ENCODE data around the gene PDE1A.

PDE1A gene

DNA sequence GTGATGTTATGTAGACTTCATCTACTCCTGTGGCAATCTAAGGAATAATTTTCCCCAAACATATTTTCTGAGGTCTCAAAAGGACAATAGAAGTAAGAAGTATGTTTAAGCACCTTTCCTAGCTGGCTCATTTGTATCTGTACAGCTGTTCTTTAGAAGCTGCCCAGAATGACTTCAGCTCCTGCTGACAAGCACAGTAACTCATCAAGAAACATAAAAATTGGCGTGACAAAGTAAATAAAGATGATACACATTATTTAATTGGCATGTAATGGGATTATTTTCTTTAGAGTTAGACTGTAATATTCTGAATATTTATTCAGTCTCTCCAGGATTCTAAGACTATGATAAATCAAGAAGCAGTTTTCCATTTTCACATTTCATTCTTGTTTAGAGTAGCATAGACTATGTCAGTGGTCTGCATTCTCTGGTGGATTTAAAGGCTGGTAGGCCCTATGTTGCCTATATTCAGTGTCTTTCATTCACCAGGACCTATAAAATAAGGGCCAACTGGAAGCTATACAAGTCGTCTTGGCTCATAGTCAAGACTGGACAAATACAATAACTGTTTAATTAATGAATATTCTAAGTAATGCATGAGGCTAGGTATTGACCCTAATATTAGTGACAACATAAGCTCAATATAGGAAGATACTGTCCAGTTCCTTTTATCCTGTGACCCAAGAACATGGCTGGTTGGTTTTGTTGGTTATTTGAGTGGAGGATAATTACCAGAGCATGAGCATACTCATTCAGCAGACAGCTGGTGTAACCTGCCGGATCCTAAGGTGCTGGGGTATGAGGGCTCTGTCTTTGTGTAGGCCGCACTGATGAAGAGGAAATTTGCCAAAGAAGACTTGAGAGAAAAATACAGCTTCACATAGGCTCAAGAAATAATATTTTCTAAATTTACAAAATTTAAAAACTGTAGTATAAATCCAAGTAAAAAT lies 107.0 kb downstream of the PDE1A start:
- Histone ChIP-seq H3K4me3 (ENCODE audit: low read depth, low read length) (no peak overlapping the region), H3K36me3 (ENCODE audit: control insufficient read depth, insufficient read depth, low read length) (no peaks in the 10 kb centered on the region), H3K27me3 (ENCODE audit: control insufficient read depth, insufficient read depth, low read length) (no peaks in the 10 kb centered on the region), H3K27ac (ENCODE audit: low read depth, low read length) (no peak overlapping the region), H3K9ac (ENCODE audit: low read length) (no peak overlapping the region), H3K9me3 (ENCODE audit: control insufficient read depth, insufficient read depth, low read depth, low read length) (no peaks in the 10 kb centered on the region), H3K4me1 (ENCODE audit: control insufficient read depth, insufficient read depth, low read length) (no peaks in the 10 kb centered on the region)

DNA sequence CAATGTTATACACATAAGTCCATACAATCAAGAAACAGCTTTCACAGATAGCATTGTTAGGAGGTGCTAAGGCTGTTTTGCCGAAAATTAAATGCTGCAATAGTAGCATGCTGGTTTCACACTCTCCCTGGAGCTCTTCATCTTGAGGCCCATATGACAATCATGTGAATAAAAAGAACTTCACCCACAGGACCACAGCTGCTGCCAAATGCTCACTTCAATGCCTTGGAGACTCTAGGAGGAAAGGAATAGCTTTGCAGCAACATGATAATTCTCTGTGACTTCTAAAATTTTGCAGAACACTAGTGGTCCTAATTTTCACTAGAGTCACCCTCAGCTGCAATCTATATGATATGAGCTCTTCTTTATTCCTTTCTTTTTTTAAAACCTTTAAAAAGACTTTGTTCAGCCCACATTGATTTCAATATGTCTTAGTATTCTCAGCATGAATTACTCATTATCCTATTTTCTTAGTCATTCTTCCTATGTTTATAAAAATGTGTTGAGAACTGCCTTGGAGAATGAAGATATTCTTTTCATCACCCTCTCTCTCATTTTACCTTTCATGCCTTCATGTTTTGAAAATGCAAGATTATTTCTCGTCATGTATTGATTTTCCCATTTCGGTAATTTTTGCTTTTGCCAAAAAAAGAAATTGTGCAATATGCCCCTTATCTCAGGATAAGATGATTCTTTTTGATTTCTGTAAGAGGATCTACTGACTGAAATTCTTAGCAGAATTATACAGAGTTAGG lies 108.2 kb downstream of the PDE1A start:
- Histone ChIP-seq H3K4me3 (ENCODE audit: low read depth, low read length) (no peak overlapping the region), H3K9me3 (ENCODE audit: control insufficient read depth, insufficient read depth, low read depth, low read length) (no peaks in the 10 kb centered on the region), H3K9ac (ENCODE audit: low read length) (no peak overlapping the region), H3K27me3 (ENCODE audit: control insufficient read depth, insufficient read depth, low read length) (no peaks in the 10 kb centered on the region), H3K4me1 (ENCODE audit: control insufficient read depth, insufficient read depth, low read length) (no peaks in the 10 kb centered on the region), H3K27ac (ENCODE audit: low read depth, low read length) (no peak overlapping the region), H3K36me3 (ENCODE audit: control insufficient read depth, insufficient read depth, low read length) (no peaks in the 10 kb centered on the region)

GRCh38 chr2:182316950-182317349 lies 109.9 kb downstream of the PDE1A start:
- Histone ChIP-seq H3K9me3 (ENCODE audit: control insufficient read depth, insufficient read depth, low read depth, low read length) (no peaks in the 10 kb centered on the region), H3K27ac (ENCODE audit: low read depth, low read length) (no peak overlapping the region), H3K9ac (ENCODE audit: low read length) (no peak overlapping the region), H3K4me1 (ENCODE audit: control insufficient read depth, insufficient read depth, low read length) (no peaks in the 10 kb centered on the region), H3K27me3 (ENCODE audit: control insufficient read depth, insufficient read depth, low read length) (no peaks in the 10 kb centered on the region), H3K4me3 (ENCODE audit: low read depth, low read length) (no peak overlapping the region), H3K36me3 (ENCODE audit: control insufficient read depth, insufficient read depth, low read length) (no peaks in the 10 kb centered on the region)

DNA sequence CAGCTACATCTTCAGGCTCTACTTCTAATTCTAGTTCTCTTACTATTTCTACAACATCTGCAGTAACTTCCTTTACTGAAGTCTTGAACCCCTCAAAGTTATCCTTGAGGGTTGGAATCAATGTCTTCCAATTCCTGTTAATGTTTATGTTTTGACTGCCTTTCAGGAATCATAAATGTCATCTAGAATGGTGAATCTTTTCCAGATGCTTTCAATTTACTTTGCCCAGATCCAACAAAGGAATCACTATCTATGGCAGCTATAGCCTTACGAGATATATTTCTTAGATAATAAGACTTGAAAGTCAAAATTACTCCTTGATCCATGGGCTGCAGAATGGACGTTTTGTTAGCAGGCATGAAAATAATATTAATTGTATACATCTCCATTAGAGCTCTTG lies 123.9 kb downstream of the PDE1A start:
- H3K27ac ChIP-seq (ENCODE audit: low read depth, low read length) = no peak overlapping the region
- no peak overlapping the region for H3K4me3 ChIP-seq (ENCODE audit: low read depth, low read length)
- H3K27me3 ChIP-seq (ENCODE audit: control insufficient read depth, insufficient read depth, low read length) = no peaks in the 10 kb centered on the region
- no peaks in the 10 kb centered on the region for H3K9me3 ChIP-seq (ENCODE audit: control insufficient read depth, insufficient read depth, low read depth, low read length)
- H3K36me3 ChIP-seq (ENCODE audit: control insufficient read depth, insufficient read depth, low read length) = no peaks in the 10 kb centered on the region
- no peak overlapping the region for H3K9ac ChIP-seq (ENCODE audit: low read length)
- no peaks in the 10 kb centered on the region for H3K4me1 ChIP-seq (ENCODE audit: control insufficient read depth, insufficient read depth, low read length)

DNA sequence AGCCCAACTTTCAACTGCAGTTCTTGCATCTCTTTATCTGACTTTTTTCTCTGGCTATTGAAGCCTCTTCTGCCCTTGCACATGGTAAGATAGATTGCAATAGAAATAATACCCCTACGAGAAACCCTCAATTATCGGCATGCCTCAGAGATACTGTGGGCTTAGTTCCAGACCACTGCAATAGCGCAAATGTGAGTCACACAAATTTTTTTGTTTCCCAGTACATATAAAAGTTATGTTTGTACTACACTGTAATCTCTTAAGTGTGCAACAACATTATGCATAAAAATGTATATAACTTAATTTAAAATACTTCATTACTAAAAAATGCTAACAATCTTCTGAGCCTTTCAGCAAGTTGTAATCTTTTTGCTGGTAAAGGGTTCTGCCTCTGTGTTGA lies 124.7 kb downstream of the PDE1A start:
- H3K27me3 ChIP-seq (ENCODE audit: control insufficient read depth, insufficient read depth, low read length) = no peaks in the 10 kb centered on the region
- H3K4me1 ChIP-seq (ENCODE audit: control insufficient read depth, insufficient read depth, low read length) = no peaks in the 10 kb centered on the region
- H3K9me3 ChIP-seq (ENCODE audit: control insufficient read depth, insufficient read depth, low read depth, low read length) = no peaks in the 10 kb centered on the region
- no peak overlapping the region for H3K9ac ChIP-seq (ENCODE audit: low read length)
- H3K27ac ChIP-seq (ENCODE audit: low read depth, low read length) = no peak overlapping the region
- no peaks in the 10 kb centered on the region for H3K36me3 ChIP-seq (ENCODE audit: control insufficient read depth, insufficient read depth, low read length)
- no peak overlapping the region for H3K4me3 ChIP-seq (ENCODE audit: low read depth, low read length)

- no peak overlapping the region for H3K4me3 ChIP-seq (ENCODE audit: low read depth, low read length)
- H3K27me3 ChIP-seq (ENCODE audit: control insufficient read depth, insufficient read depth, low read length) = no peaks in the 10 kb centered on the region
- H3K9me3 ChIP-seq (ENCODE audit: control insufficient read depth, insufficient read depth, low read depth, low read length) = no peaks in the 10 kb centered on the region
- no peaks in the 10 kb centered on the region for H3K4me1 ChIP-seq (ENCODE audit: control insufficient read depth, insufficient read depth, low read length)
- H3K36me3 ChIP-seq (ENCODE audit: control insufficient read depth, insufficient read depth, low read length) = no peaks in the 10 kb centered on the region
- H3K9ac ChIP-seq (ENCODE audit: low read length) = no peak overlapping the region
- H3K27ac ChIP-seq (ENCODE audit: low read depth, low read length) = no peak overlapping the region
Measured at GRCh38 chr2:182301093-182301492, 125.7 kb downstream of the PDE1A start.

GRCh38 chr2:182300608-182301007 lies 126.2 kb downstream of the PDE1A start:
- Histone ChIP-seq H3K9ac (ENCODE audit: low read length) (no peak overlapping the region), H3K36me3 (ENCODE audit: control insufficient read depth, insufficient read depth, low read length) (no peaks in the 10 kb centered on the region), H3K27me3 (ENCODE audit: control insufficient read depth, insufficient read depth, low read length) (no peaks in the 10 kb centered on the region), H3K27ac (ENCODE audit: low read depth, low read length) (no peak overlapping the region), H3K4me3 (ENCODE audit: low read depth, low read length) (no peak overlapping the region), H3K9me3 (ENCODE audit: control insufficient read depth, insufficient read depth, low read depth, low read length) (no peaks in the 10 kb centered on the region), H3K4me1 (ENCODE audit: control insufficient read depth, insufficient read depth, low read length) (no peaks in the 10 kb centered on the region)

DNA sequence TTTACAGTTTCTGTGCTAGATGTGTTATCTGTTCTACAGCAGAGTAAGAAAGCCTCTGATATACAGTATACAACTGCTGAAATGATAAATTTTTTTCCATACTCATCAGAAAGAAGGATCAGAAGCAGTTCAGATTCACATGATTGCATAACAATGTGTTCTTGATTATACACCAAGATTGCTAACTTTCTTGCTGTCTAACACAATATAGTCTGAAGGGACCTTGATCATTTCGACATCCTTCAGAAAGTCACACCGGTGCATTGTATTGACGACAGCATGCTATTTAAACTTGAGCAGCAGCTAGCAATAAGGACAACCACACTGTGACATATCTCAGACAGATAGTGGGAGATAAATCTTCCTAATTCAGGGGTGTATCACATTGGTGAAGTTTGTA lies 127.2 kb downstream of the PDE1A start:
- H3K9ac ChIP-seq (ENCODE audit: low read length) = no peak overlapping the region
- no peaks in the 10 kb centered on the region for H3K4me1 ChIP-seq (ENCODE audit: control insufficient read depth, insufficient read depth, low read length)
- H3K27me3 ChIP-seq (ENCODE audit: control insufficient read depth, insufficient read depth, low read length) = no peaks in the 10 kb centered on the region
- no peaks in the 10 kb centered on the region for H3K36me3 ChIP-seq (ENCODE audit: control insufficient read depth, insufficient read depth, low read length)
- no peak overlapping the region for H3K27ac ChIP-seq (ENCODE audit: low read depth, low read length)
- H3K4me3 ChIP-seq (ENCODE audit: low read depth, low read length) = no peak overlapping the region
- H3K9me3 ChIP-seq (ENCODE audit: control insufficient read depth, insufficient read depth, low read depth, low read length) = no peaks in the 10 kb centered on the region

GRCh38 chr2:182298456-182298855 lies 128.4 kb downstream of the PDE1A start:
- Histone ChIP-seq H3K4me3 (ENCODE audit: low read depth, low read length) (no peak overlapping the region), H3K27ac (ENCODE audit: low read depth, low read length) (no peak overlapping the region), H3K4me1 (ENCODE audit: control insufficient read depth, insufficient read depth, low read length) (no peaks in the 10 kb centered on the region), H3K9ac (ENCODE audit: low read length) (no peak overlapping the region), H3K36me3 (ENCODE audit: control insufficient read depth, insufficient read depth, low read length) (no peaks in the 10 kb centered on the region), H3K27me3 (ENCODE audit: control insufficient read depth, insufficient read depth, low read length) (no peaks in the 10 kb centered on the region), H3K9me3 (ENCODE audit: control insufficient read depth, insufficient read depth, low read depth, low read length) (no peaks in the 10 kb centered on the region)

DNA sequence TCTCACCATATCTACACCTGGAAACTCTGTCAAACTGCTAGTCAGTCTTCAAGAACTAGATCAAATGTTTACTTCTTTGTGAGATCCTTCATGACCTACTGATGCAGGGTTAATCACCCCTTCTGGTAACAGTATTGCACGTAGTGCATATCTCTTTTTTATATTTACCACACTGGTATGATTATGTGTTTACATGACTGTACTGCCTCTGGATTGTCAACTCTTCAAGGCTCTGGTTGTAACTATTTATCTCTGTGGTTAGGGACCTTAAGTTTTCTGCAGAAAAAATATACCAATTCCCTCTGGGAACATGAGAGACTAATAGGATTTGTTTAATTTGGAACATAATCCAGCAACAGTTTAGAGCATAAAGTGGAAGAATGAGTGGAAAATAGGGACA lies 135.5 kb downstream of the PDE1A start:
- no peak overlapping the region for H3K9ac ChIP-seq (ENCODE audit: low read length)
- no peak overlapping the region for H3K4me3 ChIP-seq (ENCODE audit: low read depth, low read length)
- no peaks in the 10 kb centered on the region for H3K9me3 ChIP-seq (ENCODE audit: control insufficient read depth, insufficient read depth, low read depth, low read length)
- H3K36me3 ChIP-seq (ENCODE audit: control insufficient read depth, insufficient read depth, low read length) = no peaks in the 10 kb centered on the region
- H3K4me1 ChIP-seq (ENCODE audit: control insufficient read depth, insufficient read depth, low read length) = no peaks in the 10 kb centered on the region
- no peak overlapping the region for H3K27ac ChIP-seq (ENCODE audit: low read depth, low read length)
- no peaks in the 10 kb centered on the region for H3K27me3 ChIP-seq (ENCODE audit: control insufficient read depth, insufficient read depth, low read length)

GRCh38 chr2:182283512-182283911 lies 143.3 kb downstream of the PDE1A start:
- no peak overlapping the region for H3K9ac ChIP-seq (ENCODE audit: low read length)
- H3K27ac ChIP-seq (ENCODE audit: low read depth, low read length) = no peak overlapping the region
- no peaks in the 10 kb centered on the region for H3K36me3 ChIP-seq (ENCODE audit: control insufficient read depth, insufficient read depth, low read length)
- no peaks in the 10 kb centered on the region for H3K9me3 ChIP-seq (ENCODE audit: control insufficient read depth, insufficient read depth, low read depth, low read length)
- H3K4me3 ChIP-seq (ENCODE audit: low read depth, low read length) = no peak overlapping the region
- H3K27me3 ChIP-seq (ENCODE audit: control insufficient read depth, insufficient read depth, low read length) = no peaks in the 10 kb centered on the region
- H3K4me1 ChIP-seq (ENCODE audit: control insufficient read depth, insufficient read depth, low read length) = no peaks in the 10 kb centered on the region

Data from HUES6 (cell line).